B cell (primary cell): ENCODE data around the gene NR5A2. TPM values are rescaled to one million over a fixed set of nuclear protein-coding genes. Genes with fewer than 3 reads are reported as not detected.

Experiments used
- ATAC-seq: fragments of 200-7000 bp; cut with Tn5 transposase; one replicate; pipeline ENCODE4 v1.10.0; 2021; ENCODE audit warnings: low read depth, mild to moderate bottlenecking, moderate number of reproducible peaks, moderate library complexity
- CTCF ChIA-PET: fragments of 350-600 bp; sonication (Branson Sonifier 250); formaldehyde crosslinking; loops from one replicate; lab custom pipeline; 2021; ENCODE audit warnings: antibody characterized with exemption, inconsistent platforms; lab: Charles Lee
- POLR2A ChIA-PET: fragments of 350-600 bp; sonication (Branson Sonifier 250); formaldehyde crosslinking; loops from one replicate; lab custom pipeline; 2021; ENCODE audit warnings: antibody characterized with exemption; lab: Charles Lee
- DNase-seq: peaks from one replicate; pipeline ENCODE4 v3.0.0; 2013
- H2AFZ ChIP-seq: 2 replicates; pipeline ENCODE4 v1.6.1; 2012; ENCODE audit warnings: mild to moderate bottlenecking, low read depth, low read length; ENCODE audit not compliant: insufficient read depth, poor library complexity, severe bottlenecking
- H3K27ac ChIP-seq, 2 donors: 1 replicate in 1 of 2; 2 replicates in 1 of 2; pipeline ENCODE4 v1.5.1; 2012 to 2013; ENCODE audit warnings: low read length in 2 of 2, mild to moderate bottlenecking in 2 of 2, moderate library complexity in 1 of 2
- H3K27me3 ChIP-seq, 4 experiments: fragments of 200-600 bp in 1 of 4; sonication (generic) in 1 of 4; replicated peaks in 1 of 4; 1 replicate in 2 of 4; 2 replicates in 2 of 4; pipeline versions ENCODE4 v1.6.1 to v1.7.0; 2013 to 2016; ENCODE audit warnings: low read length in 3 of 4, mild to moderate bottlenecking in 2 of 4, mixed read lengths in 1 of 4, moderate library complexity in 1 of 4; ENCODE audit not compliant: insufficient read depth in 4 of 4, control insufficient read depth in 3 of 4; ENCODE audit errors: control extremely low read depth in 1 of 4
- H3K36me3 ChIP-seq, 2 experiments: replicated peaks in 1 of 2; 1 replicate in 1 of 2; 2 replicates in 1 of 2; pipeline versions ENCODE4 v1.6.1 to v1.7.1; 2013; ENCODE audit warnings: low read length in 1 of 2; ENCODE audit not compliant: insufficient read depth in 2 of 2, control insufficient read depth in 1 of 2; ENCODE audit errors: control extremely low read depth in 1 of 2, extremely low read depth in 1 of 2
- H3K4me1 ChIP-seq, 2 donors: fragments of 200-600 bp in 1 of 2; sonication (generic) in 1 of 2; 1 replicate in 1 of 2; 2 replicates in 1 of 2; pipeline versions ENCODE4 v1.5.1 to v1.6.1; 2013 to 2017; ENCODE audit warnings: low read length in 2 of 2; ENCODE audit not compliant: control insufficient read depth in 2 of 2, insufficient read depth in 2 of 2
- H3K4me2 ChIP-seq: replicated peaks from 2 replicates; pipeline ENCODE3; 2012; ENCODE audit warnings: mild to moderate bottlenecking, low read depth, low read length; ENCODE audit not compliant: poor library complexity, severe bottlenecking
- H3K4me3 ChIP-seq, 5 experiments: fragments of 200-600 bp in 1 of 5; sonication (generic) in 1 of 5; 1 replicate in 3 of 5; 2 replicates in 2 of 5; pipeline versions ENCODE4 v1.5.1 to v1.7.0; 2011 to 2016; ENCODE audit warnings: low read length in 4 of 5, mild to moderate bottlenecking in 4 of 5, low read depth in 2 of 5, control low read depth in 1 of 5, moderate library complexity in 1 of 5; ENCODE audit not compliant: insufficient read depth in 1 of 5; ENCODE audit errors: control extremely low read depth in 1 of 5, extremely low read depth in 1 of 5
- H3K79me2 ChIP-seq: fragments of 200-600 bp; sonication (generic); one replicate; pipeline ENCODE4 v1.6.0; 2016; ENCODE audit warnings: low read length; ENCODE audit not compliant: control insufficient read depth, insufficient read depth
- H3K9ac ChIP-seq: fragments of 200-600 bp; sonication (generic); 2 replicates; pipeline ENCODE4 v1.6.1; 2017; ENCODE audit warnings: mild to moderate bottlenecking, low read length, moderate library complexity
- H3K9me3 ChIP-seq, 3 donors: one replicate each; pipeline versions ENCODE4 v1.6.1 to v1.7.1; 2013; ENCODE audit warnings: low read length in 2 of 3; ENCODE audit not compliant: control insufficient read depth in 2 of 3, insufficient read depth in 1 of 3; ENCODE audit errors: control extremely low read depth in 1 of 3
- H4K20me1 ChIP-seq: 2 replicates; pipeline ENCODE4 v1.6.0; 2012; ENCODE audit warnings: mild to moderate bottlenecking, low read length; ENCODE audit not compliant: insufficient read depth, control insufficient read depth, poor library complexity, severe bottlenecking
- H3K27ac Mint-ChIP-seq: one replicate; pipeline ENCODE4 v1.8.0; 2021; ENCODE audit warnings: mixed read lengths
- H3K27me3 Mint-ChIP-seq: one replicate; pipeline ENCODE4 v1.8.0; 2021; ENCODE audit warnings: mixed read lengths
- H3K4me1 Mint-ChIP-seq: one replicate; pipeline ENCODE4 v1.8.0; 2021; ENCODE audit warnings: mixed read lengths
- H3K4me3 Mint-ChIP-seq: one replicate; pipeline ENCODE4 v1.8.0; 2021; ENCODE audit warnings: mixed read lengths
- H3K9me3 Mint-ChIP-seq: one replicate; pipeline ENCODE4 v1.8.0; 2022; ENCODE audit warnings: mixed read lengths; ENCODE audit not compliant: insufficient read depth
- EZH2 ChIP-seq: IDR thresholded peaks from 2 replicates; pipeline ENCODE4 v1.6.1; 2012; ENCODE audit warnings: borderline replicate concordance, low read depth, mild to moderate bottlenecking, moderate library complexity, low read length; ENCODE audit not compliant: insufficient read depth, poor library complexity, severe bottlenecking
- WGBS: methylation state at CpG from one replicate; pipeline ENCODE4 v1.1.5; 2013; ENCODE audit warnings: missing lambda C conversion rate; ENCODE audit not compliant: insufficient coverage; 5-methylcytosine and 5-hydroxymethylcytosine counted together
- intact Hi-C: fragments of 100-400 bp; cut with micrococcal nuclease; formaldehyde crosslinking; loops from one replicate; pipeline ENCODE4 v1.10.0; 2022
- polyA plus RNA-seq: library from polyadenylated mRNA; depleted of rRNA; stranded (reverse); fragments of >200 nt; gene quantifications from 2 replicates; pipeline ENCODE4 v1.2.3, GENCODE V29; 2012
- total RNA-seq, 2 donors: library from RNA; stranded (reverse); fragments of 120-200 nt in 1 of 2; gene quantifications; 1 replicate in 1 of 2; 2 replicates in 1 of 2; pipeline versions ENCODE4 v1.2.3 to v1.2.4, GENCODE V29; 2013 to 2022
- TF ChIP-seq, protein P1 (sequence below): fragments of 200-600 bp; IDR thresholded peaks from one replicate; pipeline ENCODE4 v1.8.0; 2022; ENCODE audit warnings: antibody characterized with exemption, mild to moderate bottlenecking

NR5A2 gene
- total and polyA plus RNA-seq, 2 donors (not counting 1 experiment from before 2014, with no cell fraction given), result 0.07 TPM; not detected in 1

DNA sequence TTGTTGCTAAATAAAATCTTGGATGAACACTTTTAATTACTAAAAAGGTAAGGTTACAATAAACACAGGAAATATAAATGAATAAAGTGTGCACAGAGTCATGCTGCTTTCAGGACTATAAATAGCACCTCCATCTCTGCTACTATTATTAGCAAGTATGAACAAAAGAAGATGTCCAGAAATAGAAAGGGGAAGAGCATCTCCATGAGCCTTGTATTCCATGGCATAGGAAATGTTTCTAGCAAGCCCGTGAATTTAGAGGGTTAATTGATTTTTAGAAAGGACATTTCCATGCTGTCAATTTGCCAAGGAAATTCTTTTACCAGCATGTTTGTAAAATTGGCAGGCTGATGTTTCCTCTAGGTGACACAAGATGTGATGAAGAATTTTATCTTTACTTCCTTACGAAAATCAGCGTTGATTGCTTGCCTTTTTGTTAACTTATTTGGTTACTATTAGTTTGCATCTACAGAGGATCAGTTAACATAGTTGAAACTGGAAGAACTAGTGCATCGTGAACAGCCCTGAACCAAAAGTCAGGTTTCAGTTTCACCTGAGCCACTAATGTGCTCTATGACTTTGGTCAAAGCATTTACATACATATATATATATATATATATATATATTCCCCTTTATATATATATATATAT lies 45.3 kb downstream of the NR5A2 start:
- Histone ChIP-seq H4K20me1 (no peaks in the 10 kb centered on the region), H3K4me1 (peaks cover 0 to 6% of the 10 kb centered on the region in 2 donors), H3K27ac (no peak overlapping the region), H3K79me2 (no peaks in the 10 kb centered on the region), H3K9me3 (no peaks in the 10 kb centered on the region), H3K9ac (no peak overlapping the region), H2AFZ (no peak overlapping the region), H3K4me2 (peak overlapping the region; percentile 7), H3K4me3 (no peak overlapping the region), H3K27me3 (peaks cover 0 to 9% (median 5%) of the 10 kb centered on the region in 4 experiments), H3K36me3 (no peaks in the 10 kb centered on the region)
- Mint-ChIP-seq H3K4me3 (no peak overlapping the region), H3K27ac (no peak overlapping the region), H3K27me3 (peaks cover 35% of the 10 kb centered on the region), H3K9me3 (no peaks in the 10 kb centered on the region), H3K4me1 (peaks cover 8% of the 10 kb centered on the region)
- ChIA-PET POLR2A (no interaction called here), CTCF (no interaction called here)
- TF ChIP-seq, protein P1, sequence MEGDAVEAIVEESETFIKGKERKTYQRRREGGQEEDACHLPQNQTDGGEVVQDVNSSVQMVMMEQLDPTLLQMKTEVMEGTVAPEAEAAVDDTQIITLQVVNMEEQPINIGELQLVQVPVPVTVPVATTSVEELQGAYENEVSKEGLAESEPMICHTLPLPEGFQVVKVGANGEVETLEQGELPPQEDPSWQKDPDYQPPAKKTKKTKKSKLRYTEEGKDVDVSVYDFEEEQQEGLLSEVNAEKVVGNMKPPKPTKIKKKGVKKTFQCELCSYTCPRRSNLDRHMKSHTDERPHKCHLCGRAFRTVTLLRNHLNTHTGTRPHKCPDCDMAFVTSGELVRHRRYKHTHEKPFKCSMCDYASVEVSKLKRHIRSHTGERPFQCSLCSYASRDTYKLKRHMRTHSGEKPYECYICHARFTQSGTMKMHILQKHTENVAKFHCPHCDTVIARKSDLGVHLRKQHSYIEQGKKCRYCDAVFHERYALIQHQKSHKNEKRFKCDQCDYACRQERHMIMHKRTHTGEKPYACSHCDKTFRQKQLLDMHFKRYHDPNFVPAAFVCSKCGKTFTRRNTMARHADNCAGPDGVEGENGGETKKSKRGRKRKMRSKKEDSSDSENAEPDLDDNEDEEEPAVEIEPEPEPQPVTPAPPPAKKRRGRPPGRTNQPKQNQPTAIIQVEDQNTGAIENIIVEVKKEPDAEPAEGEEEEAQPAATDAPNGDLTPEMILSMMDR, result no peak
- no peak for TF ChIP-seq EZH2
- 0% methylated on average over 1 of the region's 4 CpGs for WGBS
- no peak for ATAC-seq
- DNase-seq, result peak; percentile 14
- intact Hi-C loops, result no loop called here

DNA sequence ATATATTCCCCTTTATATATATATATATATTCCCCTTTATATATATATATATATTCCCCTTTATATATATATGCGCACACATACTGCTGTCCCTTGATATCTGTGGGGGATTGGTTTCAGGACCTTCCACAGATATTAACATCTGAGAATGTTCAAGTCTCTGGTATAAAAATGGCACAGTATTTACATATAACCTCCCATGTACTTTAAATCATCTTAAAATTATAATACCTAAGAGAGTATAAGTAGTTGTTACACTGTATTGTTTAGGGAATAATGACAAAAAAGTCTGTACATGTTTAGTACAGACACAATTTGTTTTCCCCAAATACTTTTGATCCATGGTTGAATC lies 45.8 kb downstream of the NR5A2 start:
- ChIA-PET CTCF (no interaction called here), POLR2A (no interaction called here)
- H3K4me1 ChIP-seq, result peaks cover 0 to 6% of the 10 kb centered on the region in 2 donors
- no peak overlapping the region for H3K27ac ChIP-seq
- H3K36me3 ChIP-seq, result no peaks in the 10 kb centered on the region
- peaks cover 0 to 9% (median 5%) of the 10 kb centered on the region in 4 experiments for H3K27me3 ChIP-seq
- no peaks in the 10 kb centered on the region for H3K79me2 ChIP-seq
- H2AFZ ChIP-seq, result no peak overlapping the region
- ATAC-seq (no peak), DNase-seq (no peak)
- Mint-ChIP-seq H3K4me3 (no peak overlapping the region), H3K4me1 (peaks cover 8% of the 10 kb centered on the region), H3K27ac (no peak overlapping the region), H3K27me3 (peaks cover 33% of the 10 kb centered on the region), H3K9me3 (no peaks in the 10 kb centered on the region)
- no peak overlapping the region for H3K4me2 ChIP-seq
- no peak overlapping the region for H3K4me3 ChIP-seq
- WGBS, result no CpG with 5 or more reads among the region's 1 CpG
- intact Hi-C loops, result no loop called here
- no peaks in the 10 kb centered on the region for H3K9me3 ChIP-seq
- no peak overlapping the region for H3K9ac ChIP-seq
- TF ChIP-seq EZH2, result no peak
- TF ChIP-seq, protein P1, result no peak
- H4K20me1 ChIP-seq, result no peaks in the 10 kb centered on the region
